Measurements from ENCODE around the gene TTLL12.

TTLL12 gene

GRCh38 chr22:43162412-43163150 is 24.4 kb downstream of the TTLL12 start:
- no peak overlapping the region for H3K4me3 ChIP-seq (ENCODE audit: extremely low read depth, insufficient read depth, low read length, poor library complexity, severe bottlenecking)
- peaks cover 25% of the 10 kb centered on the region for H3K36me3 ChIP-seq (ENCODE audit: control insufficient read depth, insufficient read depth, low read length)
- WGBS, 2 experiments (ENCODE audit: insufficient coverage in 2 of 2): 97 to 99% methylated on average over 22 to 23 of the region's 24 CpGs
- H3K27ac ChIP-seq (ENCODE audit: low read depth, low read length, severe bottlenecking): no peak overlapping the region
- no peaks in the 10 kb centered on the region for H3K4me1 ChIP-seq (ENCODE audit: control insufficient read depth, insufficient read depth, low read length, poor library complexity, severe bottlenecking)
- no peaks in the 10 kb centered on the region for H3K9me3 ChIP-seq (ENCODE audit: control insufficient read depth, low read length)

GRCh38 chr22:43160497-43161126 is 26.3 kb downstream of the TTLL12 start:
- H3K27ac ChIP-seq (ENCODE audit: low read depth, low read length, severe bottlenecking): no peak overlapping the region
- peaks cover 19% of the 10 kb centered on the region for H3K36me3 ChIP-seq (ENCODE audit: control insufficient read depth, insufficient read depth, low read length)
- H3K4me1 ChIP-seq (ENCODE audit: control insufficient read depth, insufficient read depth, low read length, poor library complexity, severe bottlenecking): no peaks in the 10 kb centered on the region
- WGBS, 2 experiments (ENCODE audit: insufficient coverage in 2 of 2): 93 to 99% methylated on average over 7 of the region's 8 CpGs
- no peak overlapping the region for H3K4me3 ChIP-seq (ENCODE audit: extremely low read depth, insufficient read depth, low read length, poor library complexity, severe bottlenecking)
- H3K9me3 ChIP-seq (ENCODE audit: control insufficient read depth, low read length): no peaks in the 10 kb centered on the region

GRCh38 chr22:43159484-43160178 is 27.3 kb downstream of the TTLL12 start:
- whole genome bisulfite sequencing, 2 experiments (ENCODE audit: insufficient coverage in 2 of 2): 84 to 87% methylated on average over 17 of the region's 18 CpGs
- no peaks in the 10 kb centered on the region for H3K4me1 ChIP-seq (ENCODE audit: control insufficient read depth, insufficient read depth, low read length, poor library complexity, severe bottlenecking)
- H3K36me3 ChIP-seq (ENCODE audit: control insufficient read depth, insufficient read depth, low read length): peaks cover 19% of the 10 kb centered on the region
- no peaks in the 10 kb centered on the region for H3K9me3 ChIP-seq (ENCODE audit: control insufficient read depth, low read length)
- no peak overlapping the region for H3K27ac ChIP-seq (ENCODE audit: low read depth, low read length, severe bottlenecking)
- no peak overlapping the region for H3K4me3 ChIP-seq (ENCODE audit: extremely low read depth, insufficient read depth, low read length, poor library complexity, severe bottlenecking)

DNA sequence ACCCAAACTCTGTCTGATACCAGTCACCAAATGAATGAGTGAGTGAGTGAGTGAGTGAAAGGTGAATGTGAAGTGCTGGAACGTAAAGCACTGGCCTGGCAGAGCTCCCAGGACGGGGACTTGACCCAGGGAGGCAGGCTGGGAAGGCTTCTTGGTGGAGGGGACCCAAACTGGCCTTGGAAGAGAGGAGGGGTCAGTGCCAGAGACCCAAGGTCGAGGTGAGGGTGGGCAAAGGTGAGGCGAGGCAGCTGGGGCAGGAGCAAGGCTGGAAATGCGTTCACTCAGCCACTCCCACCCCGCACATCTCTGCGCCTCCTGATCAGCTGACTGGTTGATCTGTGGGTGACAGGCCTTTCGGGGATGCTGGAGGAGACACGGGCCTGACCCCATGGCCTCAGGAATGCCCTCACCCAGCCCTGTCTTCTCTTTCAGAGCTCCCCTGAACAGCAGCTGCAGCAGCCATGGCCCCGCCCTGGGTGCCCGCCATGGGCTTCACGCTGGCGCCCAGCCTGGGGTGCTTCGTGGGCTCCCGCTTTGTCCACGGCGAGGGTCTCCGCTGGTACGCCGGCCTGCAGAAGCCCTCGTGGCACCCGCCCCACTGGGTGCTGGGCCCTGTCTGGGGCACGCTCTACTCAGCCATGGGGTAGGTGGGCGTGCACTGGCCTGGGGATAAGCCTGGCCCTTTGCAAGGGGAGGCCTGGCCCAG is 28.0 kb downstream of the TTLL12 start:
- Histone ChIP-seq H3K27ac (ENCODE audit: low read depth, low read length, severe bottlenecking) (no peak overlapping the region), H3K4me1 (ENCODE audit: control insufficient read depth, insufficient read depth, low read length, poor library complexity, severe bottlenecking) (no peaks in the 10 kb centered on the region), H3K9me3 (ENCODE audit: control insufficient read depth, low read length) (no peaks in the 10 kb centered on the region), H3K36me3 (ENCODE audit: control insufficient read depth, insufficient read depth, low read length) (peaks cover 19% of the 10 kb centered on the region), H3K4me3 (ENCODE audit: extremely low read depth, insufficient read depth, low read length, poor library complexity, severe bottlenecking) (no peak overlapping the region)
- WGBS, 2 experiments (ENCODE audit: insufficient coverage in 2 of 2): 94 to 95% methylated on average over 13 to 23 of the region's 24 CpGs

- Histone ChIP-seq H3K36me3 (ENCODE audit: control insufficient read depth, insufficient read depth, low read length) (peaks cover 16% of the 10 kb centered on the region), H3K27ac (ENCODE audit: low read depth, low read length, severe bottlenecking) (no peak overlapping the region), H3K4me1 (ENCODE audit: control insufficient read depth, insufficient read depth, low read length, poor library complexity, severe bottlenecking) (no peaks in the 10 kb centered on the region), H3K4me3 (ENCODE audit: extremely low read depth, insufficient read depth, low read length, poor library complexity, severe bottlenecking) (no peak overlapping the region), H3K9me3 (ENCODE audit: control insufficient read depth, low read length) (no peaks in the 10 kb centered on the region)
- 92% methylated on average over 7 to 8 of the region's 9 CpGs for WGBS, 2 experiments (ENCODE audit: insufficient coverage in 2 of 2)
Observed at GRCh38 chr22:43157874-43158546, 28.9 kb downstream of the TTLL12 start.

DNA sequence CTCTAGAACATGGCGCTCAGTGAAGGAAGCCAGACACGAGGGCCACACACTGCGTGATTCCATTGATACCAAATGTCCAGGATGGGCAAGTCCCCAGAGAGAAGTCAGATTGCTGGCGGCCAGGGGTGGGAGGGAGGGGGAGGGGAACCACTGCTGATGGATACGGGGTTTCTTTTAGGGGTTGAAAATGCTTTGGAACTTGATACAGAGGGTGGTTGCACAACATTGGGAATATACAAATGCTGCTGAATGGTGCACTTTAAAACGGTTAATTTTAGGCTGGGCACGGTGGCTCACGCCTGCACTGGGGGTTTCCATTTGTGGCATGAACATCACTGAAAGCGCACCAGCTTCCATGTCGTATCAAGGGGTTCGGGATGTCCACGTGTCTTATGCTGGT is 30.5 kb downstream of the TTLL12 start:
- WGBS, 2 experiments (ENCODE audit: insufficient coverage in 2 of 2): 89 to 94% methylated on average over 12 of the region's 12 CpGs
- peaks cover 12% of the 10 kb centered on the region for H3K36me3 ChIP-seq (ENCODE audit: control insufficient read depth, insufficient read depth, low read length)
- peaks cover 11% of the 10 kb centered on the region for H3K4me1 ChIP-seq (ENCODE audit: control insufficient read depth, insufficient read depth, low read length, poor library complexity, severe bottlenecking)
- no peak overlapping the region for H3K27ac ChIP-seq (ENCODE audit: low read depth, low read length, severe bottlenecking)
- H3K4me3 ChIP-seq (ENCODE audit: extremely low read depth, insufficient read depth, low read length, poor library complexity, severe bottlenecking): no peak overlapping the region
- no peaks in the 10 kb centered on the region for H3K9me3 ChIP-seq (ENCODE audit: control insufficient read depth, low read length)

DNA sequence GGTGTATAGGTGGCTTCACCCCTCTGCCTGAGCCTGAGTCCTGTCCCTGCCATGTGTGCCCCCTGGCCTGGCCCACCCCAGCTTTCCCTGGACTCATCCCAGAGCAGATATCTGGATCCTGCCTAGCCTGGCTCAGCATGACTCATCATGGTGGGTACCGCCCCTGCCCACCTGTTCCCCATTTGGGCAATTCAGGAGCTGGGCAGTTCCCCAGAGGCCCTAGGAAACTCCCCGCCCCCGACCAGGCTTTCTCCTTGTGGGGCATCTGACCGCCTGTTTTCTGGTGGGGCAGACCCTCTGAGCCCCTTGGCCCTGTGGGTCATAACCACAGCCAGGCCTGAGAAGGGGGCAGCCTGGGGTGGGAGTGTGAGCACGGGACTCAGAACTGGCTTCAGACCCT is 31.1 kb downstream of the TTLL12 start:
- Histone ChIP-seq H3K27ac (ENCODE audit: low read depth, low read length, severe bottlenecking) (no peak overlapping the region), H3K4me3 (ENCODE audit: extremely low read depth, insufficient read depth, low read length, poor library complexity, severe bottlenecking) (no peak overlapping the region), H3K9me3 (ENCODE audit: control insufficient read depth, low read length) (no peaks in the 10 kb centered on the region), H3K36me3 (ENCODE audit: control insufficient read depth, insufficient read depth, low read length) (peaks cover 11% of the 10 kb centered on the region), H3K4me1 (ENCODE audit: control insufficient read depth, insufficient read depth, low read length, poor library complexity, severe bottlenecking) (peaks cover 11% of the 10 kb centered on the region)
- 85 to 100% methylated on average over 5 of the region's 5 CpGs for WGBS, 2 experiments (ENCODE audit: insufficient coverage in 2 of 2)

GRCh38 chr22:43154887-43155536 is 31.9 kb downstream of the TTLL12 start:
- peaks cover 11% of the 10 kb centered on the region for H3K4me1 ChIP-seq (ENCODE audit: control insufficient read depth, insufficient read depth, low read length, poor library complexity, severe bottlenecking)
- H3K27ac ChIP-seq (ENCODE audit: low read depth, low read length, severe bottlenecking): no peak overlapping the region
- no peaks in the 10 kb centered on the region for H3K9me3 ChIP-seq (ENCODE audit: control insufficient read depth, low read length)
- H3K4me3 ChIP-seq (ENCODE audit: extremely low read depth, insufficient read depth, low read length, poor library complexity, severe bottlenecking): no peak overlapping the region
- peaks cover 3% of the 10 kb centered on the region for H3K36me3 ChIP-seq (ENCODE audit: control insufficient read depth, insufficient read depth, low read length)
- 79 to 90% methylated on average over 18 to 26 of the region's 27 CpGs for WGBS, 2 experiments (ENCODE audit: insufficient coverage in 2 of 2)

GRCh38 chr22:43153899-43154298 is 33.0 kb downstream of the TTLL12 start:
- Histone ChIP-seq H3K9me3 (ENCODE audit: control insufficient read depth, low read length) (no peaks in the 10 kb centered on the region), H3K27ac (ENCODE audit: low read depth, low read length, severe bottlenecking) (no peak overlapping the region), H3K4me3 (ENCODE audit: extremely low read depth, insufficient read depth, low read length, poor library complexity, severe bottlenecking) (no peak overlapping the region), H3K36me3 (ENCODE audit: control insufficient read depth, insufficient read depth, low read length) (no peaks in the 10 kb centered on the region), H3K4me1 (ENCODE audit: control insufficient read depth, insufficient read depth, low read length, poor library complexity, severe bottlenecking) (peaks cover 11% of the 10 kb centered on the region)
- 91 to 97% methylated on average over 6 to 8 of the region's 9 CpGs for WGBS, 2 experiments (ENCODE audit: insufficient coverage in 2 of 2)

Data from mesodermal cell (in vitro differentiated cells).